Smooth muscle cell (in vitro differentiated cells): ENCODE measurements around the gene CMTR1. TPM values are rescaled to one million over a fixed set of nuclear protein-coding genes. Genes with fewer than 3 reads are reported as not detected.

Experiments used
- DNase-seq: peaks from one replicate; lab custom pipeline; 2025; ENCODE audit not compliant: unreplicated experiment; lab: John Stamatoyannopoulos, UW
- H2AFZ ChIP-seq: fragments of 200-600 bp; sonication (generic); 2 replicates; pipeline ENCODE4 v1.6.0; 2016; ENCODE audit warnings: antibody characterized with exemption, low read depth, mild to moderate bottlenecking
- H3F3A ChIP-seq: fragments of 200-600 bp; sonication (generic); 2 replicates; pipeline ENCODE4 v1.6.0; 2017; ENCODE audit warnings: antibody characterized with exemption, low read depth
- H3K27ac ChIP-seq: fragments of 200-600 bp; sonication (generic); 2 replicates; pipeline ENCODE4 v1.5.1; 2016; ENCODE audit warnings: low read depth, mild to moderate bottlenecking
- H3K27me3 ChIP-seq: fragments of 200-600 bp; sonication (generic); 2 replicates; pipeline ENCODE4 v1.6.1; 2016; ENCODE audit warnings: low read depth, mild to moderate bottlenecking
- H3K36me3 ChIP-seq: fragments of 200-600 bp; sonication (generic); 2 replicates; pipeline ENCODE4 v1.5.1; 2016; ENCODE audit warnings: low read depth
- H3K4me1 ChIP-seq: fragments of 200-600 bp; sonication (generic); 2 replicates; pipeline ENCODE4 v1.5.1; 2016; ENCODE audit warnings: low read depth
- H3K4me2 ChIP-seq: fragments of 200-600 bp; sonication (generic); 2 replicates; pipeline ENCODE4 v1.6.0; 2016; ENCODE audit warnings: mild to moderate bottlenecking
- H3K4me3 ChIP-seq: fragments of 200-600 bp; sonication (generic); 2 replicates; pipeline ENCODE4 v1.5.1; 2016; ENCODE audit warnings: mild to moderate bottlenecking
- H3K79me2 ChIP-seq: fragments of 200-600 bp; sonication (generic); 2 replicates; pipeline ENCODE4 v1.6.0; 2016; ENCODE audit warnings: low read depth, mild to moderate bottlenecking
- H3K9ac ChIP-seq: fragments of 200-600 bp; sonication (generic); 2 replicates; pipeline ENCODE4 v1.6.0; 2016; ENCODE audit warnings: low read depth
- H3K9me3 ChIP-seq: fragments of 200-600 bp; sonication (generic); replicated peaks from 2 replicates; pipeline ENCODE4 v1.5.1; 2016; ENCODE audit warnings: low read depth
- H4K20me1 ChIP-seq: fragments of 200-600 bp; sonication (generic); 2 replicates; pipeline ENCODE4 v1.6.0; 2016; ENCODE audit warnings: low read depth
- WGBS: methylation state at CpG from one replicate; pipeline ENCODE4 v1.1.7; 2016; ENCODE audit warnings: low lambda C conversion rate; 5-methylcytosine and 5-hydroxymethylcytosine counted together
- polyA plus RNA-seq: library from polyadenylated mRNA; unstranded; fragments of >200 nt; fragmentation: Nextera tagmentation; extraction: Ambion mirVana; gene quantifications from 2 replicates; pipeline ENCODE4 v1.2.1, GENCODE V29; 2016
- total RNA-seq: library from RNA; depleted of rRNA; stranded (reverse); fragments of >200 nt; gene quantifications from 2 replicates; pipeline ENCODE4 v1.2.3, GENCODE V29; 2014
- TF ChIP-seq, protein P1 (sequence below): fragments of 200-600 bp; sonication (generic); IDR thresholded peaks from 2 replicates; pipeline ENCODE4 v1.5.1; 2017; ENCODE audit warnings: borderline replicate concordance, mild to moderate bottlenecking, antibody characterized with exemption; ENCODE audit not compliant: insufficient read depth, poor library complexity, severe bottlenecking

CMTR1 gene
- total and polyA plus RNA-seq, 2 experiments from 2014 or later = 19.3 to 20.0 TPM

GRCh38 chr6:37433657-37434271 lies 743 bp downstream of the CMTR1 start:
- H3K4me2 ChIP-seq = peak overlapping the region; percentile 95
- H2AFZ ChIP-seq = peak overlapping the region; percentile 94
- peak overlapping the region; percentile 63 for H3K27ac ChIP-seq
- no peaks in the 10 kb centered on the region for H3K4me1 ChIP-seq
- peak overlapping the region; percentile 87 for H3K9ac ChIP-seq
- DNase-seq = no peak
- no peaks in the 10 kb centered on the region for H4K20me1 ChIP-seq
- H3K9me3 ChIP-seq = no peaks in the 10 kb centered on the region
- TF ChIP-seq, protein P1, sequence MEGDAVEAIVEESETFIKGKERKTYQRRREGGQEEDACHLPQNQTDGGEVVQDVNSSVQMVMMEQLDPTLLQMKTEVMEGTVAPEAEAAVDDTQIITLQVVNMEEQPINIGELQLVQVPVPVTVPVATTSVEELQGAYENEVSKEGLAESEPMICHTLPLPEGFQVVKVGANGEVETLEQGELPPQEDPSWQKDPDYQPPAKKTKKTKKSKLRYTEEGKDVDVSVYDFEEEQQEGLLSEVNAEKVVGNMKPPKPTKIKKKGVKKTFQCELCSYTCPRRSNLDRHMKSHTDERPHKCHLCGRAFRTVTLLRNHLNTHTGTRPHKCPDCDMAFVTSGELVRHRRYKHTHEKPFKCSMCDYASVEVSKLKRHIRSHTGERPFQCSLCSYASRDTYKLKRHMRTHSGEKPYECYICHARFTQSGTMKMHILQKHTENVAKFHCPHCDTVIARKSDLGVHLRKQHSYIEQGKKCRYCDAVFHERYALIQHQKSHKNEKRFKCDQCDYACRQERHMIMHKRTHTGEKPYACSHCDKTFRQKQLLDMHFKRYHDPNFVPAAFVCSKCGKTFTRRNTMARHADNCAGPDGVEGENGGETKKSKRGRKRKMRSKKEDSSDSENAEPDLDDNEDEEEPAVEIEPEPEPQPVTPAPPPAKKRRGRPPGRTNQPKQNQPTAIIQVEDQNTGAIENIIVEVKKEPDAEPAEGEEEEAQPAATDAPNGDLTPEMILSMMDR = no peak
- H3K79me2 ChIP-seq = peaks cover 15% of the 10 kb centered on the region
- no peaks in the 10 kb centered on the region for H3F3A ChIP-seq
- H3K27me3 ChIP-seq = no peaks in the 10 kb centered on the region
- peak overlapping the region; percentile 83 for H3K4me3 ChIP-seq
- H3K36me3 ChIP-seq = no peaks in the 10 kb centered on the region
- WGBS = 16% methylated on average over 13 of the region's 13 CpGs

DNA sequence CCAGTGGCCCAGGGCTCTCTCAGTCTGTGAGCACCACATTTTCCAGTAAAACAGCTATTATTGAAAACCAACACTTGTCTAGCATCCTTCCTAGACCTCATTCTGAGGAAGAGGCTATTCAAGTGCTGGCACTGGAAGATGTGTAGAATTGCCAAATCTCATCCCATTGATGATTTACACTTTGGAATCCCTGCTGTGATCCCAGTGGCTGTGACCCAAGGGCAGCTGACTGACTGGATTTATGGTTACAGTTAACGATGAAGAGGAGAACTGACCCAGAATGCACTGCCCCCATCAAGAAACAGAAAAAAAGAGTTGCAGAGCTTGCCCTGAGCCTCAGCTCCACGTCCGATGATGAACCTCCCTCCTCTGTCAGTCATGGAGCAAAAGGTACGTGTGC lies 2.4 kb downstream of the CMTR1 start:
- no peaks in the 10 kb centered on the region for H4K20me1 ChIP-seq
- no peak overlapping the region for H2AFZ ChIP-seq
- H3K4me2 ChIP-seq = no peak overlapping the region
- H3K4me3 ChIP-seq = no peak overlapping the region
- H3K27me3 ChIP-seq = no peaks in the 10 kb centered on the region
- H3K9ac ChIP-seq = no peak overlapping the region
- H3F3A ChIP-seq = no peaks in the 10 kb centered on the region
- no peaks in the 10 kb centered on the region for H3K36me3 ChIP-seq
- TF ChIP-seq, protein P1 = no peak
- no peaks in the 10 kb centered on the region for H3K9me3 ChIP-seq
- no peak overlapping the region for H3K27ac ChIP-seq
- WGBS = 94% methylated on average over 4 of the region's 4 CpGs
- no peaks in the 10 kb centered on the region for H3K4me1 ChIP-seq
- peaks cover 15% of the 10 kb centered on the region for H3K79me2 ChIP-seq
- no peak for DNase-seq

- no peak for DNase-seq
- no peak overlapping the region for H3K4me2 ChIP-seq
Observed at GRCh38 chr6:37435816-37436215, 2.8 kb downstream of the CMTR1 start.

More at GRCh38 chr6:37435816-37436215, 2.8 kb downstream of the CMTR1 start:
- no peak overlapping the region for H3K9ac ChIP-seq
- H3F3A ChIP-seq = no peaks in the 10 kb centered on the region
- no peaks in the 10 kb centered on the region for H3K4me1 ChIP-seq
- peaks cover 15% of the 10 kb centered on the region for H3K79me2 ChIP-seq
- no peak overlapping the region for H3K4me3 ChIP-seq
- TF ChIP-seq, protein P1 = no peak
- H3K9me3 ChIP-seq = no peaks in the 10 kb centered on the region
- no peak overlapping the region for H2AFZ ChIP-seq
- no peaks in the 10 kb centered on the region for H3K36me3 ChIP-seq
- H4K20me1 ChIP-seq = no peaks in the 10 kb centered on the region
- H3K27ac ChIP-seq = no peak overlapping the region
- WGBS = 86% methylated on average over 5 of the region's 5 CpGs
- H3K27me3 ChIP-seq = no peaks in the 10 kb centered on the region
